Kidney (tissue), 14 donors: ENCODE measurements around the gene CHID1. TPM values are rescaled to one million over a fixed set of nuclear protein-coding genes. Genes with fewer than 3 reads are reported as not detected.
A peak's percentile ranks its signal among the peaks of the same experiment; 100 is the strongest.

Experiments used
- DNase-seq, 5 donors: peaks; one replicate each; pipeline ENCODE4 v3.0.0-alpha.2; 2013 to 2020
- FAIRE-seq: peaks from 2 replicates; lab custom pipeline; 2012; peaks lifted over from hg19 to GRCh38; lab: Jason Lieb, UNC
- H3K27ac ChIP-seq, 2 donors: one replicate each; pipeline ENCODE4 v1.7.0; 2013; ENCODE audit warnings: low read depth in 2 of 2, low read length in 2 of 2, inconsistent platforms in 1 of 2
- H3K27me3 ChIP-seq: one replicate; pipeline ENCODE4 v1.7.1; 2013; ENCODE audit warnings: low read length, inconsistent platforms; ENCODE audit not compliant: control insufficient read depth, insufficient read depth
- H3K36me3 ChIP-seq, 3 donors: one replicate each; pipeline versions ENCODE4 v1.7.0 to v1.7.1; 2013; ENCODE audit warnings: low read length in 3 of 3, control low read depth in 1 of 3, inconsistent platforms in 1 of 3; ENCODE audit not compliant: insufficient read depth in 3 of 3, control insufficient read depth in 2 of 3
- H3K4me1 ChIP-seq, 3 donors: one replicate each; pipeline versions ENCODE4 v1.7.0 to v1.7.1; 2013; ENCODE audit warnings: low read length in 3 of 3, inconsistent platforms in 1 of 3, low read depth in 1 of 3; ENCODE audit not compliant: control insufficient read depth in 2 of 3, insufficient read depth in 2 of 3
- H3K4me3 ChIP-seq, 3 donors: one replicate each; pipeline versions ENCODE4 v1.7.0 to v1.8.1; 2013; ENCODE audit warnings: low read length in 3 of 3, control low read depth in 1 of 3, inconsistent platforms in 1 of 3
- H3K9ac ChIP-seq, 3 donors: one replicate each; pipeline versions ENCODE4 v1.7.0 to v1.7.1; 2013; ENCODE audit warnings: low read length in 3 of 3, control low read depth in 1 of 3, inconsistent platforms in 1 of 3
- H3K9me3 ChIP-seq, 3 donors: one replicate each; pipeline versions ENCODE4 v1.7.0 to v1.7.1; 2013; ENCODE audit warnings: low read length in 3 of 3, control low read depth in 1 of 3, inconsistent platforms in 1 of 3; ENCODE audit not compliant: control insufficient read depth in 2 of 3, insufficient read depth in 1 of 3
- intact Hi-C: fragments of 100-400 bp; cut with DNase I; formaldehyde crosslinking; loops from one replicate; pipeline ENCODE4 v1.11.1; 2022
- polyA plus RNA-seq: library from polyadenylated mRNA; stranded (reverse); fragments of 350-450 nt; fragmentation: Illumina TruSeq; extraction: RNeasy Lipid Tissue Mini Kit (QIAGEN cat#74804); gene quantifications from one replicate; pipeline ENCODE4 v1.2.3, GENCODE V29; 2014; ENCODE audit warnings: low read depth, low replicate concordance; ENCODE audit not compliant: insufficient read depth
- total RNA-seq: library from RNA; stranded (reverse); fragmentation: NEBNext Ultra II Directional; extraction: Animal tissue kit (Norgen Biotek cat#: 25700); gene quantifications from one replicate; pipeline ENCODE4 v1.2.1, GENCODE V29; 2021
- TF ChIP-seq, protein P1 (sequence below): IDR thresholded peaks from 3 replicates; pipeline ENCODE4 v1.5.1; 2012; ENCODE audit warnings: mild to moderate bottlenecking, moderate library complexity, borderline replicate concordance; ENCODE audit not compliant: insufficient read depth; ENCODE audit errors: extremely low read depth
- donor health status: control.
- donor health status: control.
- donor health status: control.
- donor health status: control.
- donor health status: control.
- donor health status: DM: yes; HTN: yes; CAD: no.
- donor health status: Normal renal cell carcinoma (clear cell type).

CHID1 gene
- total and polyA plus RNA-seq, 2 donors from 2014 or later = 82.2 to 128 TPM

- DNase-seq = no peak
- H3K9me3 ChIP-seq = no peaks in the 10 kb centered on the region
- H3K27me3 ChIP-seq = no peaks in the 10 kb centered on the region
- no peak for FAIRE-seq
- no peak overlapping the region for H3K9ac ChIP-seq
- H3K36me3 ChIP-seq = no peaks in the 10 kb centered on the region
- TF ChIP-seq, protein P1, sequence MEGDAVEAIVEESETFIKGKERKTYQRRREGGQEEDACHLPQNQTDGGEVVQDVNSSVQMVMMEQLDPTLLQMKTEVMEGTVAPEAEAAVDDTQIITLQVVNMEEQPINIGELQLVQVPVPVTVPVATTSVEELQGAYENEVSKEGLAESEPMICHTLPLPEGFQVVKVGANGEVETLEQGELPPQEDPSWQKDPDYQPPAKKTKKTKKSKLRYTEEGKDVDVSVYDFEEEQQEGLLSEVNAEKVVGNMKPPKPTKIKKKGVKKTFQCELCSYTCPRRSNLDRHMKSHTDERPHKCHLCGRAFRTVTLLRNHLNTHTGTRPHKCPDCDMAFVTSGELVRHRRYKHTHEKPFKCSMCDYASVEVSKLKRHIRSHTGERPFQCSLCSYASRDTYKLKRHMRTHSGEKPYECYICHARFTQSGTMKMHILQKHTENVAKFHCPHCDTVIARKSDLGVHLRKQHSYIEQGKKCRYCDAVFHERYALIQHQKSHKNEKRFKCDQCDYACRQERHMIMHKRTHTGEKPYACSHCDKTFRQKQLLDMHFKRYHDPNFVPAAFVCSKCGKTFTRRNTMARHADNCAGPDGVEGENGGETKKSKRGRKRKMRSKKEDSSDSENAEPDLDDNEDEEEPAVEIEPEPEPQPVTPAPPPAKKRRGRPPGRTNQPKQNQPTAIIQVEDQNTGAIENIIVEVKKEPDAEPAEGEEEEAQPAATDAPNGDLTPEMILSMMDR = no peak
- peak overlapping the region in 1 of 2 donors; percentile 47 for H3K27ac ChIP-seq
- intact Hi-C loops = no loop called here
- H3K4me1 ChIP-seq = peaks cover 0 to 53% (median 50%) of the 10 kb centered on the region in 3 donors
- no peak overlapping the region for H3K4me3 ChIP-seq
Observed at GRCh38 chr11:929405-929804, 18.8 kb upstream of the CHID1 start.

- FAIRE-seq = no peak
- intact Hi-C loops = no loop called here
- Histone ChIP-seq H3K27me3 (no peaks in the 10 kb centered on the region), H3K4me1 (peaks cover 0 to 49% (median 47%) of the 10 kb centered on the region in 3 donors), H3K9ac (peak overlapping the region in 1 of 3 donors; percentile 16), H3K36me3 (no peaks in the 10 kb centered on the region), H3K4me3 (peak overlapping the region in 1 of 3 donors; percentile 27), H3K9me3 (no peaks in the 10 kb centered on the region), H3K27ac (peak overlapping the region in 1 of 2 donors; percentile 47)
- TF ChIP-seq, protein P1 = no peak
- DNase-seq = no peak
Observed at GRCh38 chr11:928786-929185, 18.2 kb upstream of the CHID1 start.

- H3K27me3 ChIP-seq = no peaks in the 10 kb centered on the region
- peak overlapping the region in 1 of 3 donors; percentile 27 for H3K4me3 ChIP-seq
- H3K9me3 ChIP-seq = no peaks in the 10 kb centered on the region
- FAIRE-seq (no peak), DNase-seq (no peak)
- H3K27ac ChIP-seq = peak overlapping the region in 1 of 2 donors; percentile 29
- H3K9ac ChIP-seq = no peak overlapping the region
- no peaks in the 10 kb centered on the region for H3K36me3 ChIP-seq
- intact Hi-C loops = no loop called here
- TF ChIP-seq, protein P1 = no peak
- peaks cover 0 to 41% (median 38%) of the 10 kb centered on the region in 3 donors for H3K4me1 ChIP-seq
Observed at GRCh38 chr11:927871-928270, 17.3 kb upstream of the CHID1 start.

DNA sequence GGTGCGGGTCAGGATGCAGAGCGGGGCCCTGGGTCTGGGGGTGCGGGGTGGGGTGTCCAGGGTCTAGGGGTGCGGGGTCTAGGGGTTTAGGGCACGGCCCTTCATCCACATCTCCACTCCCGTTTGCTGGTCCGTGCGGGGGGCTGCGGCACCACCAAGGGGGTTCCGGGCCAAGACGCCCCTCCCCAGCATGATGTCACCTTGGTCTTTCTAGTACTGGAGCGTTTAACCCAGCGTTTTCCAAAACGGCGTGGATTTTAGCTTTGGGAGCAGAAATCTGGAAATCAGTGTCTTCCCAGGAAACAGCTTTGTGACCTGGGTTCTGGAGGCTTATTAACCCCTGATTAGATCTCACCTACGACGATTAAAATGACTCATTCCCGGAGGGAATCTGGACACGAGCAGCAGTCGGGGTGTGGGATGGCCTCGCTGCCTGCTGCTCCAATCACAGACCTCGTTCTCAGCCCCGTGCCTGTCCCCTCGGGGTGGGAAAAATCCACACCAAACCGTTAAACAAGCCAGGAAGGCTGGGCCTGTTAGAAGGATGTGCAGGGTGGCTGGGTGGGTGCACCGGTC lies 15.8 kb upstream of the CHID1 start:
- peak overlapping the region; percentile 68 to 79 (median 75) for H3K4me3 ChIP-seq
- peak overlapping the region; percentile 58 to 74 (median 68) for H3K9ac ChIP-seq
- no peak for FAIRE-seq
- no peaks in the 10 kb centered on the region for H3K27me3 ChIP-seq
- intact Hi-C loops = no loop called here
- peaks cover 0 to 31% (median 27%) of the 10 kb centered on the region in 3 donors for H3K4me1 ChIP-seq
- H3K9me3 ChIP-seq = no peaks in the 10 kb centered on the region
- TF ChIP-seq, protein P1 = no peak
- no peaks in the 10 kb centered on the region for H3K36me3 ChIP-seq
- DNase-seq = peak in 4 of 5 donors; percentile 51 to 82 (median 70)
- peak overlapping the region; percentile 56 to 82 for H3K27ac ChIP-seq
